Panc1 (cell line): ENCODE measurements around the gene PRSS27. TPM values are rescaled to one million over a fixed set of nuclear protein-coding genes. Genes with fewer than 3 reads are reported as not detected.

Experiments used
- ATAC-seq: fragments of 200-7000 bp; cut with Tn5 transposase; 2 replicates; pipeline ENCODE4 v1.9.1; 2020; ENCODE audit warnings: mild to moderate bottlenecking, moderate library complexity
- BruUV-seq: library from RNA; stranded (reverse); fragments of 400-500 nt; replicated peaks from 2 replicates; lab custom pipeline; 2021; lab: Mats Ljungman, UMichigan
- CTCF ChIA-PET: fragments of 300-600 bp; sonication (Branson Sonifier 250); formaldehyde crosslinking; loops from one replicate; lab custom pipeline; 2022; ENCODE audit warnings: antibody characterized with exemption; lab: Charles Lee
- POLR2A ChIA-PET: fragments of 300-600 bp; sonication (Branson Sonifier 250); formaldehyde crosslinking; loops from one replicate; lab custom pipeline; 2022; ENCODE audit warnings: antibody characterized with exemption; lab: Charles Lee
- DNase-seq: peaks from one replicate; pipeline ENCODE4 v3.0.0-alpha.2; 2010; ENCODE audit warnings: low read depth, low spot score
- H3K27ac ChIP-seq: 2 replicates; pipeline ENCODE4 v1.5.1; 2011; ENCODE audit warnings: mild to moderate bottlenecking, low read length, inconsistent platforms
- H3K27me3 ChIP-seq: fragments of 200-500 bp; sonication (Bioruptor generic); 2 replicates; pipeline ENCODE4 v1.6.0; 2014; ENCODE audit warnings: low read length, inconsistent platforms; ENCODE audit not compliant: control insufficient read depth, insufficient read depth
- H3K36me3 ChIP-seq: fragments of 200-500 bp; sonication (Bioruptor generic); 2 replicates; pipeline ENCODE4 v1.5.1; 2014; ENCODE audit warnings: inconsistent platforms, mild to moderate bottlenecking, low read length, moderate library complexity; ENCODE audit not compliant: control insufficient read depth, insufficient read depth
- H3K4me1 ChIP-seq: 2 replicates; pipeline ENCODE4 v1.5.1; 2011; ENCODE audit warnings: inconsistent platforms, mild to moderate bottlenecking, low read length, moderate library complexity; ENCODE audit not compliant: control insufficient read depth, insufficient read depth
- H3K4me3 ChIP-seq, 2 experiments: 2 replicates each; pipeline ENCODE4 v1.5.1; 2011 to 2012; ENCODE audit warnings: low read depth in 2 of 2, low read length in 2 of 2, mild to moderate bottlenecking in 2 of 2, inconsistent platforms in 1 of 2, moderate library complexity in 1 of 2
- H3K9me3 ChIP-seq: fragments of 200-500 bp; sonication (Bioruptor generic); 2 replicates; pipeline ENCODE4 v1.5.1; 2014; ENCODE audit warnings: low read depth, mild to moderate bottlenecking, inconsistent platforms, low read length, moderate library complexity; ENCODE audit not compliant: control insufficient read depth, insufficient read depth
- POLR2AphosphoS5 ChIP-seq: IDR thresholded peaks from 2 replicates; pipeline ENCODE4 v1.6.1; 2012; ENCODE audit warnings: mild to moderate bottlenecking, low read depth, low read length, moderate library complexity
- SIN3A ChIP-seq: IDR thresholded peaks from 2 replicates; pipeline ENCODE4 v1.6.1; 2012; ENCODE audit warnings: low read depth, mild to moderate bottlenecking, low read length, moderate library complexity, borderline replicate concordance; ENCODE audit not compliant: insufficient read depth
- TCF7L2 ChIP-seq: IDR thresholded peaks from 2 replicates; pipeline ENCODE4 v1.6.1; 2011; ENCODE audit warnings: mild to moderate bottlenecking, low read depth, low read length, inconsistent platforms
- in situ Hi-C: cut with HindIII; loops from 2 replicates; pipeline ENCODE4 v1.10.0; 2016; ENCODE audit warnings: low sequenced_read_pairs, low pct_unique_long_range_greater_than_20kb
- intact Hi-C: fragments of 100-400 bp; cut with micrococcal nuclease; formaldehyde crosslinking; loops from one replicate; pipeline ENCODE4 v1.10.0; 2022; ENCODE audit not compliant: unreplicated experiment
- total RNA-seq: library from RNA; stranded (reverse); gene quantifications from one replicate; pipeline ENCODE4 v1.2.1, GENCODE V29; 2021; ENCODE audit not compliant: unreplicated experiment
- TF ChIP-seq, protein P1 (sequence below), 2 experiments: IDR thresholded peaks; 2 replicates each; pipeline ENCODE4 v1.6.1; 2011 to 2012; ENCODE audit warnings: low read depth in 2 of 2, control low read depth in 1 of 2, low read length in 1 of 2, mild to moderate bottlenecking in 1 of 2, moderate library complexity in 1 of 2; ENCODE audit not compliant: insufficient read depth in 1 of 2
- TF ChIP-seq, protein P2 (sequence below): fragments of 450-650 bp; IDR thresholded peaks from 2 replicates; pipeline ENCODE4 v1.5.1; 2017; ENCODE audit warnings: mild to moderate bottlenecking

The PRSS27 gene
- total RNA-seq, 1 experiment from 2014 or later, result 3.3 TPM

DNA sequence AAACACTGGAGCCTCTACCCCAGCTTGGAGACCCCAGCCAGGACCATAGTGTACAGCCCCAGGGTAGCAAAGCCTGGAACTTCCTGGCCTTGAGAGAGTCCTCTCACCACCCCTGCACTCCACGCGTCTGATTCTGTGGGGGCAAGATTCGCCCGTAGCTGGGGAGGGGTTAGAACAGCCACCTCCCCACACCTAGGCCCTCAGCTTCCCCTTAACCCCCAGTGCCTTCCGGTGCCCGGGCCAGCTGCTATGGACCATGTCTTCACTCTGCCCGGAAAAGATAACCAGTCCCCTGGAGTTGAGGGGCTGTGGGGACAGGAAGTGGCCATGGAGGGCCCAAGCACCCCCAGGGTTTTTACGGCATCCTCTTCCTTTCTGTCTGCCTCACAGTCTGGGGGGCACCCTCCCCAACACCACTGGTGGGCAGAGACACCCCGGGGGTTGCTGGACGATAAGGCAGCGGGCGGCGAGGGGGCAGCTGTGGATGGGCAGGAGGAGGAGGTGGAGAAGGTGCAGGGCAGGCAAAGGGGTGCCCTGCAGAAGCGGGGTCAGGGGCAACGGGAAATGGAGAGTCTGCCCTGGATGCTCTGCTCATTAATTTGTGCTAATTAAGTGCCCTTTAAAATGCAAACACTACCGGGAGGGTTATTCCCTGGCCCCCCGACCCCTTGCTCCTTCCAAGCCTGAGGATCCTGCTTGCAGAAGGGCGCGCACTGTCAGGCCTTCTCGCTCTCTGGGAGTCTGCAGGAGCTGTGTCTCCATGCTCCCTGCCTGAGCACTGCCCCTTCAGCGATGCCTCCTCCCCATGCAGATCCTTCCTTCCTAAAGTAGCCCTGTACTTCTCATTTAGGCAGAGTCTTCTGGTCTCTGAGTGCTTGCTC is 2.4 kb downstream of the PRSS27 start:
- no peak overlapping the region for H3K27ac ChIP-seq
- in situ Hi-C loops, result no loop called here
- no peak overlapping the region for H3K4me3 ChIP-seq
- TF ChIP-seq POLR2AphosphoS5 (no peak), TCF7L2 (no peak), SIN3A (no peak)
- TF ChIP-seq, protein P1, sequence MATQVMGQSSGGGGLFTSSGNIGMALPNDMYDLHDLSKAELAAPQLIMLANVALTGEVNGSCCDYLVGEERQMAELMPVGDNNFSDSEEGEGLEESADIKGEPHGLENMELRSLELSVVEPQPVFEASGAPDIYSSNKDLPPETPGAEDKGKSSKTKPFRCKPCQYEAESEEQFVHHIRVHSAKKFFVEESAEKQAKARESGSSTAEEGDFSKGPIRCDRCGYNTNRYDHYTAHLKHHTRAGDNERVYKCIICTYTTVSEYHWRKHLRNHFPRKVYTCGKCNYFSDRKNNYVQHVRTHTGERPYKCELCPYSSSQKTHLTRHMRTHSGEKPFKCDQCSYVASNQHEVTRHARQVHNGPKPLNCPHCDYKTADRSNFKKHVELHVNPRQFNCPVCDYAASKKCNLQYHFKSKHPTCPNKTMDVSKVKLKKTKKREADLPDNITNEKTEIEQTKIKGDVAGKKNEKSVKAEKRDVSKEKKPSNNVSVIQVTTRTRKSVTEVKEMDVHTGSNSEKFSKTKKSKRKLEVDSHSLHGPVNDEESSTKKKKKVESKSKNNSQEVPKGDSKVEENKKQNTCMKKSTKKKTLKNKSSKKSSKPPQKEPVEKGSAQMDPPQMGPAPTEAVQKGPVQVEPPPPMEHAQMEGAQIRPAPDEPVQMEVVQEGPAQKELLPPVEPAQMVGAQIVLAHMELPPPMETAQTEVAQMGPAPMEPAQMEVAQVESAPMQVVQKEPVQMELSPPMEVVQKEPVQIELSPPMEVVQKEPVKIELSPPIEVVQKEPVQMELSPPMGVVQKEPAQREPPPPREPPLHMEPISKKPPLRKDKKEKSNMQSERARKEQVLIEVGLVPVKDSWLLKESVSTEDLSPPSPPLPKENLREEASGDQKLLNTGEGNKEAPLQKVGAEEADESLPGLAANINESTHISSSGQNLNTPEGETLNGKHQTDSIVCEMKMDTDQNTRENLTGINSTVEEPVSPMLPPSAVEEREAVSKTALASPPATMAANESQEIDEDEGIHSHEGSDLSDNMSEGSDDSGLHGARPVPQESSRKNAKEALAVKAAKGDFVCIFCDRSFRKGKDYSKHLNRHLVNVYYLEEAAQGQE (IDR thresholded peaks at IDR 0.05; ENCODE audit: insufficient read depth in 1 of 2, low read depth in 2 of 2, low read length in 1 of 2), result no peak
- TF ChIP-seq, protein P2, sequence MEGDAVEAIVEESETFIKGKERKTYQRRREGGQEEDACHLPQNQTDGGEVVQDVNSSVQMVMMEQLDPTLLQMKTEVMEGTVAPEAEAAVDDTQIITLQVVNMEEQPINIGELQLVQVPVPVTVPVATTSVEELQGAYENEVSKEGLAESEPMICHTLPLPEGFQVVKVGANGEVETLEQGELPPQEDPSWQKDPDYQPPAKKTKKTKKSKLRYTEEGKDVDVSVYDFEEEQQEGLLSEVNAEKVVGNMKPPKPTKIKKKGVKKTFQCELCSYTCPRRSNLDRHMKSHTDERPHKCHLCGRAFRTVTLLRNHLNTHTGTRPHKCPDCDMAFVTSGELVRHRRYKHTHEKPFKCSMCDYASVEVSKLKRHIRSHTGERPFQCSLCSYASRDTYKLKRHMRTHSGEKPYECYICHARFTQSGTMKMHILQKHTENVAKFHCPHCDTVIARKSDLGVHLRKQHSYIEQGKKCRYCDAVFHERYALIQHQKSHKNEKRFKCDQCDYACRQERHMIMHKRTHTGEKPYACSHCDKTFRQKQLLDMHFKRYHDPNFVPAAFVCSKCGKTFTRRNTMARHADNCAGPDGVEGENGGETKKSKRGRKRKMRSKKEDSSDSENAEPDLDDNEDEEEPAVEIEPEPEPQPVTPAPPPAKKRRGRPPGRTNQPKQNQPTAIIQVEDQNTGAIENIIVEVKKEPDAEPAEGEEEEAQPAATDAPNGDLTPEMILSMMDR, result no peak
- ChIA-PET POLR2A (no interaction called here), CTCF (no interaction called here)
- no peaks in the 10 kb centered on the region for H3K27me3 ChIP-seq
- intact Hi-C loops, result no loop called here
- no peaks in the 10 kb centered on the region for H3K9me3 ChIP-seq
- no peak for DNase-seq
- no TSS peak for BruUV-seq
- no peak for ATAC-seq
- peaks cover 21% of the 10 kb centered on the region for H3K4me1 ChIP-seq
- H3K36me3 ChIP-seq, result no peaks in the 10 kb centered on the region

DNA sequence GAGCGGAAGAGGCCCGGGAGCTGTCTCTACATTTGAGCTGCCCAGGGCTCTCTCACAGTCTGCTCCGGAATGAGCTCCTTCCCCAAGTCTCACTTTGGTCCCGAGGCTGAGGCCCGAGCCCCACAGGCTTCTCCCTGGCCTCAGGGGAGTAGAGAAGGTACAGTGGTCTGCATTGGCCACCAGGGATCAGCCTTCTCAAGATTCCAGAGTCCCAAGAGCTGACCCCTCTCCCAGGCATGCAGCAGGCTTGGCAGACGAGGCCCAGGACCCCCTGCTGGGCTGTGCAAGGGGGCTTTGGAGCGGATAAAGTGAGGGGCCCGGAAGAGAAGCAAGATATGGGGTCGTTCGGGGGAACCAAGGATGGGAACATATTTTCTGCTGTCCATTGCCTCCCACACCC is 3.1 kb downstream of the PRSS27 start:
- intact Hi-C loops (no loop called here), in situ Hi-C loops (no loop called here)
- ATAC-seq (no peak), DNase-seq (no peak)
- peaks cover 21% of the 10 kb centered on the region for H3K4me1 ChIP-seq
- H3K27me3 ChIP-seq, result no peaks in the 10 kb centered on the region
- TF ChIP-seq POLR2AphosphoS5, result no peak
- TF ChIP-seq, protein P1 (IDR thresholded peaks at IDR 0.05; ENCODE audit: insufficient read depth in 1 of 2, low read depth in 2 of 2, low read length in 1 of 2), result no peak
- no peak for TF ChIP-seq TCF7L2
- no peak for TF ChIP-seq SIN3A
- TF ChIP-seq, protein P2, result no peak
- H3K36me3 ChIP-seq, result no peaks in the 10 kb centered on the region
- H3K4me3 ChIP-seq, result no peak overlapping the region
- BruUV-seq, result no TSS peak
- ChIA-PET CTCF (no interaction called here), POLR2A (interaction anchor here (0.6 kb wide), 2 partner anchors 103 to 158 kb away, joined by 3 to 7 read pairs; no protein-coding TSS in a partner anchor)
- no peaks in the 10 kb centered on the region for H3K9me3 ChIP-seq
- H3K27ac ChIP-seq, result no peak overlapping the region
